Measurements from ENCODE around the gene PTPRN2.
"Not testable (repeated sequence)": the region's sequence is repeated elsewhere in the genome, so short reads cannot be mapped to it uniquely, and the experiment has no call there.

Gene PTPRN2

DNA sequence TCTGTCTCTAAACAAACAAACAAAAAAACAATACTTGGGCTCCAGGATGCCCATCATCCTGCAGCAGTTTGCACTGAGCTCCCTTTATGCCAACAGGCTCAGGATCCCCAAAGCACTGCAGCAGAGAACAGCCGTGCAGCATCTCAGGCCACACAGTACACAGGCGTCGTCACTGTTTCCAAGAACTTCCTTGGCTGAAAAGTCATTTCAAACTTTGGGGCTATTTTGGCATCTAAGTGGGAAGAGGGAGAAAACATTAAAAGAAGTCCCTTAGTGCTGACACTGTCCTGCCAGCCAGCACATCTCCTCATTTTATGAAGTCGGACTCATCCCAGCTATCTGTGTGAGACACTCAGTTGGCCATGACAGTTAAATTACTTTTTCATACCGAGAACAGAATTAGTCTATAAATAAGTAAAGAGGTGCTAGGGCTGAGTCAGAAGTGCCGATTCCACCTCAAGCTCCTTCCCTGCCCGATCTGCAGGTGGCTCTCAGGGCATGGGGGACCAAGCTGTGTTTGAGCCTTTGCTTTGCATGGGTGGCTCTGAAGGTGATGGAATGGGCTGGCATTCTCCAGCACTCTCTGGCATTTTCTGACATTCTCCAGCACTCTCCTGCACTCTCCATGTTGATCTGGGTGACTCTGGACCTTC, 68.5 kb downstream of the PTPRN2 start:
- DNase-seq (ENCODE audit: low spot score) (no peak), FAIRE-seq (no peak)

- FAIRE-seq (no peak), DNase-seq (ENCODE audit: low spot score) (no peak)
Measured at GRCh38 chr7:158517571-158517970, 70.1 kb downstream of the PTPRN2 start.

DNA sequence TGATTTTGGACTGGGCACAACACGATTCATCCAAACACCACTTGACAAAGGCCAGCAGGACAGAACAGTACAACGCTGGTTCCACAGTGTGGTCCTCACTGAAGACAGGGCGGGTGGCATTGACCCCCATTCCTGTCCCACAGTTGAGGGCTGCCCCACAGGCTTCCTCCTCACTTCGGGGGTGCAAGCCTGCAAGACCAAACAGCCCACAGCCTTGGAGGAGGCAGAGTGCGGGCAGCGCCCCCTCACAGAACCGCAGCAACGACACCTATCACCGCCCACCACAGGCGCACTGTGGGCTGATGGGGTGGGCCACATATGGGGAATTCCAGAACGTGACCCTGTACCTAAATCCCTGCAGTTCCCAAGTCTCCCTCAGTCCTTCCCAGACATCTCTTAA, 70.6 kb downstream of the PTPRN2 start:
- DNase-seq (ENCODE audit: low spot score) (no peak), FAIRE-seq (no peak)

- DNase-seq (ENCODE audit: low spot score) (no peak), FAIRE-seq (no peak)
Measured at GRCh38 chr7:158516524-158516923, 71.1 kb downstream of the PTPRN2 start.

- DNase-seq (ENCODE audit: low spot score) (no peak), FAIRE-seq (no peak)
Measured at GRCh38 chr7:158512869-158513268, 74.8 kb downstream of the PTPRN2 start.

- FAIRE-seq, result no peak
- no peak for DNase-seq (ENCODE audit: low spot score)
Measured at GRCh38 chr7:158512042-158512441, 75.6 kb downstream of the PTPRN2 start.

DNA sequence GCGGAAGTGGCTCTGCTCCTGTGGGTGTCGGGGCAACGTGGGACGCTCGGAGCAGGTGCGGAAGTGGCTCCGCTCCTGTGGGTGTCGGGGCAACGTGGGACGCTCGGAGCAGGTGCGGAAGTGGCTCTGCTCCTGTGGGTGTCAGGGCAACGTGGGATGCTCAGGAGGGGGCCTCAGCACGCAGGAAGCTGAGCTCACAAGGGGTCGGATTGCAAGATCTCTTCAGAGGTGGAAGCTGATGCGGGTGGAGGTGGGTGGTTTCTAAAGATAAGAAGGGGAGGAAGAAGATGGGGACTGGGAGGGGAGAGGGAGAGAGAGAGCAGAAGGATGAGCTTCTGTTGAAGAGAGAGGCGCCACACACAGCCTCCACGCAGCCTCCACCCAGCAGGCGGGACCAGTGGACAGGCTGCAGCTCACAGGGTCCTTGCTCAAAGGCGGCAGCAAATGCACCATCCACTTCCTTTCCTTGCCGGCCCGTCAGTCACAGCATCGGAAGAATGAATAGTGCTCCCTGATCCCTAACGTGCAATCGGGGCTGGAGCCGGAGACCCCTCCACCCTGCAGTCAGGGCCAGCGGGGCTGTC, 78.7 kb downstream of the PTPRN2 start:
- DNase-seq (ENCODE audit: low spot score) (no peak), FAIRE-seq (no peak)

- not testable (repeated sequence) for FAIRE-seq
- DNase-seq (ENCODE audit: low spot score), result peak; percentile 59
Measured at GRCh38 chr7:158508321-158508720, 79.3 kb downstream of the PTPRN2 start.

GRCh38 chr7:158507917-158508316, 79.7 kb downstream of the PTPRN2 start:
- no peak for DNase-seq (ENCODE audit: low spot score)
- no peak for FAIRE-seq

DNA sequence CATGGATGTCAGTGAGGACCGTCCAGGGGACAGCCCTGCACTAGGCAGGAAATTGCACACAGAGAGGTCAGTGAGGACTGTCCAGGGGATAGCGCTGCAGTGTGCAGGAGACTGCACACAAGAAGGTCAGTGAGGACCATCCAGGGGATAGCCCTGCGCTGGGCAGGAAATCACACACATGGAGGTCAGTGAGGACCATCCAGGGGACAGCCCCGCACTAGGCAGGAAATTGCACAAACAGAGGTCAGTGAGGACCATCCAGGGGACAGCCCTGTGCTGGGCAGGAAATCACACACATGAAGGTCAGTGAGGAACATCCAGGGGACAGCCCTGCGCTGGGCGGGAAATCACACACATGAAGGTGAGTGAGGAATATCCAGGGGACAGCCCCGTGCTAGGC, 80.4 kb downstream of the PTPRN2 start:
- FAIRE-seq; DNase-seq (ENCODE audit: low spot score): not testable (repeated sequence)

DNA sequence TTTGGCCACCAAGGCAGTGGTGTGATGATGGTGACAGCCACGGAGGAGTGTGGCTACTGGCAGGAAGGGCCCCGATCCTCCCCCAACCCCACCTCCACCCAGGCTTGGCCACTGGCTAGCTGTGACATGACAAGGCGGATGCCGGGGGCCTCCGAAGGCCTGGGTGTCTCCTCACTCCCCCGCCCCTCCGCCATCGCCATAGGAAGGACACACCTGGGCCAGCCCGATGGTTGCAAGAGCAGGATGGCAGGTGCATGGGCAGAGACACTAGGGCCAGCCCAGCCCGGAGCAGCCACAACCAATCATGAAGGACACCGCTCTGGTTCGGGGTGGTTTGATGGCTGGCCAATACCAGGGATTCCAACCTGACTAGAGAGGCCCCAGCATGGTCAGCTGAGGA, 81.0 kb downstream of the PTPRN2 start:
- DNase-seq (ENCODE audit: low spot score) (no peak), FAIRE-seq (no peak)

DNA sequence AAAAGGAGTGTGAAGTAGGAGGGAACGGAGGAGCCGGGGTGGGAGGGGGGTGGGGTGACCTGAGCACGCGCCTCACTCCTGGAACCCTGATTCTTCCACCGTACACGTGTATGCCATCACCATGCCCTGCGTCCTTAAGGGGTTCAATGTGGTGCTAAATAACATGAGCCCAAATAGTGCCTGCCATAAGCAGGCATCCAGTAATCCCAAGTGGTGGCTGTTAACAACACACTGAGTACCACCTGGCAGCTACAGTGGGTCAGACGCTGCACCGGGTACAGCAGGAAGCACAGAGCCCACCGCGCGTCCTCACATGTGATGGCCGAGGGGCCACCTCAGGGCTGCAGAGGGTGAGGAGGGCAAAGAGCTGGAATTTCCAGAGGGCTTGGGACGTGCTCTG, 81.9 kb downstream of the PTPRN2 start:
- FAIRE-seq (no peak), DNase-seq (ENCODE audit: low spot score) (no peak)

- FAIRE-seq (no peak), DNase-seq (ENCODE audit: low spot score) (no peak)
Measured at GRCh38 chr7:158502068-158502750, 85.4 kb downstream of the PTPRN2 start.

DNA sequence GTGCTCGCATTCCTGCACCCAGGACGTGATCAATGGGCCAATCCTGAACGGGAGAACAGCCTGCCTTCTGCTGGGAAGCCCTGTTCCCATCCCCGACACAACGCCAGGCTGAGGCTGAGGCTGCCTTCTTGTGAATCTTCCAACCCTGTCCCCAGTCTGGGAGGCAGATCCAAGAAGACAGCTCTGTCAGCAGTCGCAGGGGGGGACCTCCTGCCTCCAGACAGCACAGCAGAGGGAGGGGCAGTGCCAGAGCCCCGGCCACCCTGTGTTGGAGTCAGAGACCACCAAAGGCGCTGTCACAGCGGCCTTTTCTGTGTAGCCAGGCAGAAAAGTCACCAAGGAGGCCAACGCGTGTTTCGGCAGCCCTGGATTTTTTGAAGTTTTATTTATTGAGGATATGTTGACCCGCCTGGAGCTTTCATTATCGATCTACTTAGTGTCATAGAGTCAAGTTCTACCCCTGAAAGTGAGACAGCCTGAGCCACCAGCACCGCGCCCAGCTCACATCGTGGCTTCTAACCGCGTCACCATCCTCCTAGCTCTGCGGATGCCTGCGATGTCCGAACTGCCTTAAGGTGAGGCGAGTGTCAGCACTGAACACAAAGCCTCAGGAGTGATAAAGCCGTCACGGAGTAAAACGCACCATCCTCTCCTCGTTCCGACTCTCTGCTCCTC, 86.1 kb downstream of the PTPRN2 start:
- no peak for DNase-seq (ENCODE audit: low spot score)
- no peak for FAIRE-seq

GRCh38 chr7:158500651-158501052, 87.0 kb downstream of the PTPRN2 start:
- FAIRE-seq (no peak), DNase-seq (ENCODE audit: low spot score) (no peak)

DNA sequence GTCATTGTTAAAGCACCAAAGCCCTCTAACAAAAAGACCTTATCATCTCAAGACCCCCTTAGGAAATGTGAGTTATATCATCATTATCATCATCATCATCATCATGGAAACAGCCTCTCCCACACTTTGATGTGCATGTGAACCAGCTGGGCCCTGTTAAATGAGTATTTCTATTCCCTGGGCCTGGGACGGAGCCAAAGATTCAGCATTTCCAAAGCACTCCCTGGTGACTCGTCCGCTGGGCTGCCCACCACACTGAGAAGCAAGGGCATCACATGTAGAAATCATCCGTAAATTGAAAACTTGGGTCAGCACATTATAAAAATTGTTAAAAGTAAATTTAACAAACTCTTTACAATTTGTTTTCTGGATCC, 88.6 kb downstream of the PTPRN2 start:
- no peak for FAIRE-seq
- DNase-seq (ENCODE audit: low spot score), result no peak

DNA sequence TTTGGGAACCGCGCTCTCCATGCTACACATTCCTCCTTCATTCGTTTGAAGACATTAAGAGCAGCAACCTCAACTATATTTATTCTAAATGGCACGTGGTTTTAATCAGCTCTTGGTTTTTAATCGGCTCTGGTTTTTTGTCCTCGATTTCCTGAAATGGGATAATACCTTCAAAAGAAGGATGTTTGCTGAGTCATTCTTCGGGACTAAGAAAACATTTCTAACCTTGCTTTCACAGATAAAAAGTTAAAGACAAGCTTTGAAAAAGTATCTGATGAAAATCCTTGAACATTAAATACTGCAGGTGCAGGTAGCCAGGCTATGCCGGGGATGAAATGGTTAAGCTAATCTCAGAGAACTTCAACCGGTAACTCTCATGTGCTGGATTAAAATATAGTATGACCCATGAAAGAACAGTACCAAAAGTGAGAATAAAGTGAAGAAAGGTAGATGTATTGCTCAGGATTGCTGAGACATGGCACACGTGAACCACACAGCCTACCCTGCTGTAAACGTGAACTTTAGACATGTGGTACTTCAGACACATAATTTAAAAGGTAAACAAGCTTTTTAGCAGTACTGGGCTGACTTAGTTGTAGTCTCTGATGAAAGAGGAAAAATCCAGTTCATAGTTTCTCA, 89.1 kb downstream of the PTPRN2 start:
- no peak for FAIRE-seq
- DNase-seq (ENCODE audit: low spot score), result no peak

DNA sequence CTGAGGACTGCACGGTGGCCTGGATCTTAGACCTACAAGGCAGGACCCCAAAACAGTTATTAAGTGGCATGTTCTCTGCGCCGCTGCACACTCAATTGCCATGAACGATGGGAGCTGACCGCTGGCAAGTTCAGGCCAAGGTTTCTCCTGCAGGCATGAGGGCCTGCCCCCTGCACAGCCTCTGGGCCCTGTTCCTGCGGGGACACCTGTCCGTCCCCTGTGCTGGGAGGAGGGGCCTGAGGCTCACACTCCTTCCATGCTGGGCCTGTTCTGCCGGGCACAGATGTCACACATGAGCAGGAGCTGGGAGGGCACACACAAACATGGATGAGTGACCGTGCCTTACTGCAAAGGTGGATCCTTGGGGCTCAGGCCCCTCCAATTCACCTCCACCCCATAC, 90.0 kb downstream of the PTPRN2 start:
- FAIRE-seq, result no peak

DNA sequence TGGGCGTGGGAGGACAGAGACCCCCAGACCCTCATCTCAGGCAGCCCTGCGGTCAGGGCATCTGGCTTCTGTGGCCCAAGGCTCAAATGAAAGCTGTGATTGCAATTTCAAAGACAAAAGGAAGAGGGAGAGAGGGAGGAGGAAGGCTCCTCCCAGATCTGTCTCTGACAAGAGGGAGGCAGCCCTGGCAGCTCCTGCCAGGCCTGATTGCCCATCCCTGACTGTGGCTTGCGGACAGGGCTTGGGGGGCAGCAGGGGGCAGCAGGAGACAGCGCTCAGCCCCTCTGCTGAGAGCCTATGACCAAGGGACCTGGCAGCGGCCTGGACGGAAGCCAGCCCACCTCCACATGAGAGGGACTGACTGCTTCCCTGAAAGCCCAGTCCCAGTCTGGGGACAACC, 91.8 kb downstream of the PTPRN2 start:
- peak; percentile 40 for DNase-seq (ENCODE audit: low spot score)
- FAIRE-seq, result no peak

More for the DNA sequence above, 90.0 kb downstream of the PTPRN2 start:
- DNase-seq (ENCODE audit: low spot score), result no peak

GRCh38 chr7:158495216-158495615, 92.4 kb downstream of the PTPRN2 start:
- FAIRE-seq (no peak), DNase-seq (ENCODE audit: low spot score) (no peak)

DNA sequence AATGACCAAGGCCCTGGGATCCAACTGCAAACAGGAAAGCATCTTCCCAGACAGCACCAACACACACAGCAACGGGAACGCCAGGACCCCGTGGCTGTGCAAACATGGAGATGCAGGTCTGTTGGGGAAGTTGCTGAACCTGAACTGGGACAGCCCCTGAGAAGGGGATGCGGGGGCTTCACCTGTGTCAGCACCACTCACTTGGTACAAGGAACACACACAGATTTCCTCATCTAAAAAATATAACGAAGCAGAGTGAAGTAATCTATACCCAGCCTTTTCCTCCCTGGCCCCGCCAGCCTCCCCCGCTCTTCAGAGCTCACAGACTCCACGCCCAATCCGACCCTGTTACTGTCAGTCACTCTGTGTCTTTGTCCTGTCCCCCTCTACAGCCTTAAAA, 93.0 kb downstream of the PTPRN2 start:
- FAIRE-seq (no peak), DNase-seq (ENCODE audit: low spot score) (no peak)

DNA sequence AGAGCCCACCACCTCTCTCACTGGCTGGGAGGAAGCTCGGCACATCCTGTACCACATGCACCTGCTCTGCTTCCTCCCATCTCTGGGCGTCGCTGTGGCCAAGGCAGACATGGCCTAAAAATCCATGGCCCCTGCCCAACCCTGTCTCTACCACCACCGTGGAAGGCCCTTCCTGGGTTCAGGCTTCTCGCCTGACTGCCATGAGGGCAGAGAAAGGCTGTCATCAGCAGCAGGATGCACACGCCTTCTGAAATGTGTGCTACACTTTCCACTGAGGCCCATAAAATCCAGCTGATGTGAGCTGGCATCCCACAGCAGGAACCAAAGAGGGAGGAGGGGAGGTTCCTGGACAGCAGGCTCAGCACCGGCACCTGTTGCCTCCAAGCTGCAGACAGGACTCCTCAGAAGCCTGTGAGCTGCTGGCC, 93.4 kb downstream of the PTPRN2 start:
- FAIRE-seq (no peak), DNase-seq (ENCODE audit: low spot score) (peak; percentile 41)
